ENCODE data around the gene WDR54.
A peak's percentile ranks its signal among the peaks of the same experiment; 100 is the strongest.

Gene WDR54, protein sequence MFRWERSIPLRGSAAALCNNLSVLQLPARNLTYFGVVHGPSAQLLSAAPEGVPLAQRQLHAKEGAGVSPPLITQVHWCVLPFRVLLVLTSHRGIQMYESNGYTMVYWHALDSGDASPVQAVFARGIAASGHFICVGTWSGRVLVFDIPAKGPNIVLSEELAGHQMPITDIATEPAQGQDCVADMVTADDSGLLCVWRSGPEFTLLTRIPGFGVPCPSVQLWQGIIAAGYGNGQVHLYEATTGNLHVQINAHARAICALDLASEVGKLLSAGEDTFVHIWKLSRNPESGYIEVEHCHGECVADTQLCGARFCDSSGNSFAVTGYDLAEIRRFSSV

GRCh38 chr2:74421221-74421870 lies at the start of gene WDR54, which contains the start of gene C2orf81:
WDR54 (plus strand) TSS chr2:74421730; CDS start chr2:74422154, 424 bp downstream.
C2orf81 (minus strand) TSS chr2:74421619; CDS start chr2:74421560, 59 bp downstream.
- peak; percentile 96 for DNase-seq (ENCODE audit: low read depth)

DNA sequence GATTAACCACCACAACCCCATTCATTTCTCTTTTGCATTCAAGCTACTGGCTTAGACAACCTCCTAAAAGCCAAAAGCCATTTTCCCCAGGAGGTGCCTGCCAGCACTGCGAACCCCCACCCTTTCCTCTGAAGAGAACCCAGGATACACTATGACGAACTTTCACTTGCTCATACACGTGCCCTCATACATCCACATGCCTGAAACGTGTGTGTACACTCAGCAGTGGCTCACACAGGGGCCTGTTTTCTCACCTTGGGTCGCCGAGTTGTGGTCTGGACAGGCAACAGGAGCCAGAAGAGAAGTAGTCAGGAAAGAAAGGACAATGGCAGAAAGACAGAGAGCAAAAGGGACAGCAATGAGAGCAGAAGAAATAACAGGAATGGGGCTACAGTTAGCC lies 48.9 kb upstream of the WDR54 start:
- no peak for DNase-seq (ENCODE audit: low read depth)

GRCh38 chr2:74373221-74373676 lies 48.3 kb upstream of the WDR54 start:
- no peak for DNase-seq (ENCODE audit: low read depth)

DNA sequence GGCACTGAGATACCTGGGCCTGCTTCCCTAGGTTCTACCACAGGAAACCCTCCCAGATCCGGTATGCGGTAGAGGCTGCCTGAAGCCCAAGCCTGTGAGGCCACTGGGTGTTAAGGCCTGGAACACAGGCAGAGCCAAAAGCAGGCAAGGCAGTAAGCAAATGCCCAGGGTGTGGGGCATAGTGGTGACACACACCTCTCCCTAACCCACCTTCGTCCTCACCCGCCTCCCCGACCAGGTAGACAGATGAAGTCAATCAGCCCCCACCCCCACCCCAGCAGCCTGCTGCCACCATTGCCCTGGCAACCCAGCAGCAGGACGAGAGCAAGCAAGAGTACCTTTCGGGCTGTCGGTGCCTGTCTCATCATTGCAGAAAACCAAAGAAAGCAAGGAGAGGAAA lies 47.5 kb upstream of the WDR54 start:
- no peak for DNase-seq (ENCODE audit: low read depth)

GRCh38 chr2:74374509-74375205 lies 46.9 kb upstream of the WDR54 start:
- DNase-seq (ENCODE audit: low read depth): no peak

DNA sequence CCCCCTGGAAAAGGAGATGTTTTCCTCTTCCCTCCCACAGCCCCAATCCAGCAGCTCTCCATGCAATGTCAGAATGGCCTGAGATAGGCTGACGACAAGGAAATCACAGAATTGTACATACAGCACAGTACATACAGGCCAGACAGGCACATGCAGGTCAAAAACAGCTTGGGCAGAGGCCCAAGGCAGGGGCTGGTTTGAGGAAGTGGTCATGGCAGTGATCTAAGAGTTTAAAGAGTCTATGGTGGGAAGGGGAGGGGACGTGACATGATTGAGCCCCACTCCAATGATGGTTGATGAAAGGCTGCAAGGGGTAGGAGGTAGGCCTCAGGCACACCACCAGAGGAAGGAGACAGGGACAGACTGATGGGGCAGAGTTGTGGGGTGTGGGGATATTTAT lies 45.7 kb upstream of the WDR54 start:
- DNase-seq (ENCODE audit: low read depth): no peak

DNA sequence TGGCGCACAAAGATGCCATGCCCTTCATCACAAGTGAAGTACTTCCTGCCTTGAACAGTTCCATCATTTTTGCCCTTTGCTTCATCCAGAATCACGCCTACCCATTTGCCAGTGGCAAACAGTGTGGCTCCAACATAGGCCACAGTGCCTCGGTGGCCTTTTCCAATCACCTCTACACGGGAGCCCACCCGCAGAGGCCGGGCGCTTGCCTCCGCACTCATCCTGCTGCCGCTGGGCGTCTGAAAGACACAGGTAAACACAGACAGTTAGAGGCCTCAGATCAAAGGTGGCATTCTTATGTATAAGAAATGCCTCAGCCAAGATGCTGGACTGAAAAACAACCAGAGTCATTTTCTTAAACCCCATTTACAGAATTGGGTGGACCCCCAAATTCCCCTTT lies 43.5 kb upstream of the WDR54 start:
- no peak for DNase-seq (ENCODE audit: low read depth)

- DNase-seq (ENCODE audit: low read depth): no peak
Observed at GRCh38 chr2:74379851-74380789, 41.4 kb upstream of the WDR54 start, which contains the start of gene DCTN1. DCTN1 (minus strand) TSS chr2:74380311; CDS start chr2:74380037, 274 bp downstream.

- no peak for DNase-seq (ENCODE audit: low read depth)
Observed at GRCh38 chr2:74381751-74382150, 39.8 kb upstream of the WDR54 start.

DNA sequence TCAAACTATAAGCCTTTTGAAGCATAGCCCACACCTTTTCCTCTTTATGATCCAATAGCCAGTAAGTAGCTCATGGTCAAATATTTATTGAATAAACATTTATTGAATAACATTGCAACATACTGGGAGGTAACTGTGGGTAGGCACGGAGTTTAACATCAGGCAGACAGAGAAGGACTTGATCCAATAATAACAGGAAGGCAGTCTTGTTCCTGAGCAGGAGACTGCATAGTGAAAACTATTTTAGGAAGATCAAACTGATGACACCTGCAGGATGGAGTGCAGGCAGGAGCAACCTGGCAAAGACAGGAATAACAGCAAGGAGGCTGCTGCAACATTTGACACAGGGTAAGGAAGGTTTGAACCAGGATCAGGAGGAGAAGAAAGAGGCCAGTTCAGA lies 38.3 kb upstream of the WDR54 start:
- DNase-seq (ENCODE audit: low read depth): no peak

GRCh38 chr2:74384051-74384450 lies 37.5 kb upstream of the WDR54 start:
- DNase-seq (ENCODE audit: low read depth): no peak

DNA sequence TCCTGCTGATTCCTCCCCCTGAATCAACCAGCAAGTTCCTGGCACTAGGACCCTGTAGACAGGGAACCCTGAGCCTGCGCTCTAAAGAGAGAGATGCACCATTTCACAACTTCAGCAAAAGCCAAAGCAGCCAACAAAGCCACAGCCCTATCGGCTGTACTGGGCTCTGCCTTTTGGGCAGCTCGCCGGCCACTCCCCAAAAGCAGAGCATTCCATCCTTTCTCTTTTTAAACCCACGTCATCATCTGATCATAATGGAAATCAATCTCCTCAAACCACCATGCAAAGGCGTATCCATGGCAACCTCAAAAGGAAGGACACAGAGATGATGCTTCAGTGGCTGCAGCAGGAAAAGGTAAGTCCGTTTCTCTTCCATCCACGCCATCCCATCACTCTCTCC lies 36.1 kb upstream of the WDR54 start:
- DNase-seq (ENCODE audit: low read depth): no peak

GRCh38 chr2:74387346-74387745 lies 34.2 kb upstream of the WDR54 start:
- no peak for DNase-seq (ENCODE audit: low read depth)

- DNase-seq (ENCODE audit: low read depth): no peak
Observed at GRCh38 chr2:74390606-74391005, 30.9 kb upstream of the WDR54 start.

DNA sequence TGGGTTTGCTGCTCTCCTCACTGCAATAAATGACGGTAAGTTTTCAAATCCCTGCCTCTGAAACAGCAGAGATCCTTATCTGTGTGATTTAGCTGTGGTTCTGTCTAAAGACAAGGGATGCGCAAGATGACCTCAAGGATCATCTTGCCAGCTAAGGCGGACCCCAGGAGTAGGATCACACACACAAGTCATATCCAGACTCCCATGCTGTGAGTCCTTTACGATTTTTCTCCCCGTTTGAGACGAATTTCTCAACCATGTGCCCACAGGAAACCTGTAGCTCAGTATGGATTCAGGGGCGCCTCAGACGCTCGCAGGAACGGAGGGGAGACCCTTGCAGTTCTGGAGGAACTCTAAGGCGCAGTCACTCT lies 30.3 kb upstream of the WDR54 start:
- no peak for DNase-seq (ENCODE audit: low read depth)

- peak; percentile 92 for DNase-seq (ENCODE audit: low read depth)
Observed at GRCh38 chr2:74391580-74392448, 29.7 kb upstream of the WDR54 start.

GRCh38 chr2:74392449-74392743 lies 29.1 kb upstream of the WDR54 start:
- no peak for DNase-seq (ENCODE audit: low read depth)

GRCh38 chr2:74393525-74393924 lies 28.0 kb upstream of the WDR54 start:
- no peak for DNase-seq (ENCODE audit: low read depth)

- no peak for DNase-seq (ENCODE audit: low read depth)
Observed at GRCh38 chr2:74396149-74396548, 25.4 kb upstream of the WDR54 start.

GRCh38 chr2:74399785-74400184 lies 21.7 kb upstream of the WDR54 start:
- DNase-seq (ENCODE audit: low read depth): no peak

- DNase-seq (ENCODE audit: low read depth): no peak
Observed at GRCh38 chr2:74401891-74402290, 19.6 kb upstream of the WDR54 start.

Data from activated T-cell treated with anti-CD3 and anti-CD28 coated beads for 48 hours (primary cell).